ENCODE results near the gene TNS3. TPM values are rescaled to one million over a fixed set of nuclear protein-coding genes. Genes with fewer than 3 reads are reported as not detected.

TNS3 gene
- total and polyA plus RNA-seq, 7 donors: 17.4 to 43.8 (median 28.8) TPM

DNA sequence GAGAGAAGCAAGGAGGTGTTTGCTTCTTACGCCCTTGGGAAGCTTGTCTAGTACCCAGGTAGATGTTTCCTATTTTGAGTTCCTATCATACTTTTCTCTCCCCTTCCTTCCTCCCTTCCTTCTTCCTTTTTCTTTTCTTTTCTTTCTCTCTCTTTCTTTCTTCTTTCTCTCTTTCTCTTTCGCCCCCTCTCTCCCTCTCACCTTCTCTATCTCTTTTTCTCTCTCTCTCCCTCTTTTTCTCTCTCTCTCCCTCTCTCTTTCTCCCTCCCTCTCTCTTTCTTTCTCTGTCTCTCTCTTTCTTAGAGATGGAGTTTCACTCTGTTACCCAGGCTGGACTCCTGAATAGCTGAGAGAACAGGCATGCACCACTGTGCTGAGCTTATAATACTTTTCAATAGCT, 322.2 kb downstream of the TNS3 start:
- Histone ChIP-seq H3K4me3 (no peak overlapping the region), H3K4me1 (peaks cover 0 to 35% (median 15%) of the 10 kb centered on the region in 4 donors), H3K27ac (peak overlapping the region in 1 of 4 donors; percentile 73), H3K27me3 (no peaks in the 10 kb centered on the region), H3K9me3 (no peaks in the 10 kb centered on the region), H3K36me3 (no peaks in the 10 kb centered on the region)
- DNase-seq: no peak
- TF ChIP-seq, protein P1, sequence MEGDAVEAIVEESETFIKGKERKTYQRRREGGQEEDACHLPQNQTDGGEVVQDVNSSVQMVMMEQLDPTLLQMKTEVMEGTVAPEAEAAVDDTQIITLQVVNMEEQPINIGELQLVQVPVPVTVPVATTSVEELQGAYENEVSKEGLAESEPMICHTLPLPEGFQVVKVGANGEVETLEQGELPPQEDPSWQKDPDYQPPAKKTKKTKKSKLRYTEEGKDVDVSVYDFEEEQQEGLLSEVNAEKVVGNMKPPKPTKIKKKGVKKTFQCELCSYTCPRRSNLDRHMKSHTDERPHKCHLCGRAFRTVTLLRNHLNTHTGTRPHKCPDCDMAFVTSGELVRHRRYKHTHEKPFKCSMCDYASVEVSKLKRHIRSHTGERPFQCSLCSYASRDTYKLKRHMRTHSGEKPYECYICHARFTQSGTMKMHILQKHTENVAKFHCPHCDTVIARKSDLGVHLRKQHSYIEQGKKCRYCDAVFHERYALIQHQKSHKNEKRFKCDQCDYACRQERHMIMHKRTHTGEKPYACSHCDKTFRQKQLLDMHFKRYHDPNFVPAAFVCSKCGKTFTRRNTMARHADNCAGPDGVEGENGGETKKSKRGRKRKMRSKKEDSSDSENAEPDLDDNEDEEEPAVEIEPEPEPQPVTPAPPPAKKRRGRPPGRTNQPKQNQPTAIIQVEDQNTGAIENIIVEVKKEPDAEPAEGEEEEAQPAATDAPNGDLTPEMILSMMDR (IDR thresholded peaks at IDR 0.05): no peak
- TF ChIP-seq POLR2A (IDR thresholded peaks at IDR 0.05) (no peak), POLR2AphosphoS5 (IDR thresholded peaks at IDR 0.05) (no peak), EP300 (IDR thresholded peaks at IDR 0.05) (no peak)
- intact Hi-C loops (cut with DNase I): loop anchor here (10.0 kb wide), 3 partner anchors 145 to 705 kb away; no protein-coding TSS in a partner anchor
- WGBS, 2 donors: 96 to 99% methylated on average over 2 of the region's 2 CpGs

DNA sequence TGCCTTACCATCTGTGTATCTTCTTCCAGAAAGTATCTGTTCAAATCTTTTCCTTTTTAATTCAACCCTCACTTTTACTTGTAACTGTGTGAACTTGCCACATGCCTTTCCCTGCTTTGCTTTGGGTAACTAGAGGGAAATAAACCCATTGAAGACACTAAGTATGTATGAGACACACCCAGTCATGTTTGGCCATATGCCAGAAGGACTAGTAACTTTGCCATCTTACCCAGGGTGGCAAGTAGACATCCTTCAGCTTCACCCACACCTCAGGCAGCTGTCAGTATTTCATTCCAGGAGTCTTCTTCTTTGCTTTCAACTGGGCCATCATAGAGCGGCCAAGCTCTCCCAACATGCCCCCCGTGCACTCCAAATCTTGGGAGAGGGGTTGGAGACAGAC, 323.1 kb downstream of the TNS3 start:
- TF ChIP-seq, protein P1 (IDR thresholded peaks at IDR 0.05): no peak
- TF ChIP-seq EP300 (IDR thresholded peaks at IDR 0.05) (no peak), POLR2AphosphoS5 (IDR thresholded peaks at IDR 0.05) (no peak), POLR2A (IDR thresholded peaks at IDR 0.05) (no peak)
- no peaks in the 10 kb centered on the region for H3K27me3 ChIP-seq
- H3K4me3 ChIP-seq: no peak overlapping the region
- DNase-seq: no peak
- peak overlapping the region in 2 of 4 donors; percentile 24 to 73 for H3K27ac ChIP-seq
- intact Hi-C loops (cut with DNase I): loop anchor here (10.0 kb wide), 2 partner anchors 174 to 704 kb away; no protein-coding TSS in a partner anchor
- H3K4me1 ChIP-seq: peaks cover 0 to 43% (median 21%) of the 10 kb centered on the region in 4 donors
- WGBS, 2 donors: 94 to 96% methylated on average over 2 of the region's 2 CpGs
- H3K9me3 ChIP-seq: no peaks in the 10 kb centered on the region
- no peaks in the 10 kb centered on the region for H3K36me3 ChIP-seq

DNA sequence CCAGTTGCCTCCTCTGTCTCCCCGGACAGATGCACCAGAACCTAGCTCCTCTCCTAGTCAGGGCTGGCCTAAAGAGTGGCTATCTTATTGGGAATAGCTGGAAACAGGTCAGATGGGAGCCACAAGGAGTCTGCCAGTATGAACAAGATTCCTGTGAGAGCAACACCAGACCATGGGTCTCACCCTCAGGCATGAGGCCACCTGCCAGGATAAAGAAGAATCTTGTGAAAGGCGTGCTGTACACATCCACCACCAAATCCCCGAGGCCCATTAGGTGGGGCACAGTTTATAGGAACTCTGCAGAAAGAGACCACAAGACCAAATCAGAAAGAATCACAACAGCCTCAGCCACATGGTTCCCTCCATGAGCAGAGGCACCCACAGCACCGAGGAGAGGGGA, 325.9 kb downstream of the TNS3 start:
- Histone ChIP-seq H3K9me3 (no peaks in the 10 kb centered on the region), H3K4me3 (no peak overlapping the region), H3K27me3 (no peaks in the 10 kb centered on the region), H3K4me1 (peaks cover 0 to 52% (median 28%) of the 10 kb centered on the region in 4 donors), H3K36me3 (no peaks in the 10 kb centered on the region), H3K27ac (peak overlapping the region in 1 of 4 donors; percentile 95)
- TF ChIP-seq POLR2A (IDR thresholded peaks at IDR 0.05): no peak
- no peak for TF ChIP-seq POLR2AphosphoS5 (IDR thresholded peaks at IDR 0.05)
- no peak for TF ChIP-seq EP300 (IDR thresholded peaks at IDR 0.05)
- TF ChIP-seq, protein P1 (IDR thresholded peaks at IDR 0.05): no peak
- DNase-seq: no peak
- 55 to 66% methylated on average over 4 of the region's 4 CpGs for WGBS, 2 donors
- intact Hi-C loops (cut with DNase I): loop anchor here (10.0 kb wide), 2 partner anchors 171 to 701 kb away; no protein-coding TSS in a partner anchor

DNA sequence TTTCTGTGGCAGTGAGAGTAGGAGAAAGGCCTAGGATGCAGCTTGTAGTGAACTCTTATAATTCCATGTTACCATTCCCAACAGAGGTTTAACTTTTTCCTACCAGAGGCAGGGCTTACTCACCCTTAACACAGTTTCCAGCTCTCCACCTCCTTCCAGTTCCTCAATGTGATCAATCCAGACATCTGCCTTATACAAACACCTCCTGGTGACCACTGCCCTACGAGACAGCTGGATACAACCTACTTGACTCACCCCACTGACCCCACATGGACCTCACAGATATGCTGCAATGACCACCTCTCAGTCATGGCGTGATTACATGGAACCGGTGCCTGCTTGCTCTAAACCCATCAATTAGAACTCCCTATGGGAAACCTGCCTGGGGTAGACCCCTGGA, 326.5 kb downstream of the TNS3 start:
- Histone ChIP-seq H3K27me3 (no peaks in the 10 kb centered on the region), H3K27ac (peak overlapping the region in 1 of 4 donors; percentile 95), H3K9me3 (no peaks in the 10 kb centered on the region), H3K4me3 (no peak overlapping the region), H3K36me3 (no peaks in the 10 kb centered on the region), H3K4me1 (peaks cover 0 to 52% (median 28%) of the 10 kb centered on the region in 4 donors)
- DNase-seq: no peak
- TF ChIP-seq, protein P1 (IDR thresholded peaks at IDR 0.05): no peak
- TF ChIP-seq EP300 (IDR thresholded peaks at IDR 0.05) (no peak), POLR2A (IDR thresholded peaks at IDR 0.05) (no peak), POLR2AphosphoS5 (IDR thresholded peaks at IDR 0.05) (no peak)
- intact Hi-C loops (cut with DNase I): loop anchor here (2.0 to 10.0 kb wide), 3 partner anchors 75 to 701 kb away; no protein-coding TSS in a partner anchor
- WGBS, 2 donors: 86 to 88% methylated on average over 3 of the region's 3 CpGs
